ENCODE results near the gene NEK9. TPM values are rescaled to one million over a fixed set of nuclear protein-coding genes. Genes with fewer than 3 reads are reported as not detected.

The NEK9 gene
- total RNA-seq, 1 experiment from 2014 or later: 40.7 TPM

DNA sequence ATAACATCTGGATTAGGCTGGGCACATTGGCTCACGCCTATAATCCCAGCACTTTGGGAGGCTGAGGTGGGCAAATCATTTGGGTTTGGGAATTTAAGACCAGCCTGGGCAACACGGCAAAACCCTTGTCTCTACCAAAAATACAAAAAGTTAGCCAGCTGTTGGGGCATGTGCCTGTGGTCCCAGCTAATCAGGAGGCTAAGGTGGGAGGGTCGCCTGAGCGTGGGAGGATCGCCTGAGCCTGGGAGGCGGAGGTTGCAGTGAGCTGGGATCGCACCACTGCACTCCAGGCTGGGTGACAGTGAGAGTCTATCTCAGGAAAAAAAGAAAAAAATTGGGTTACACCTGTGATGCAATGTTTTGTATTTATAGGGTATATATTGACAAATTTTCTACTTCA, 5.3 kb downstream of the NEK9 start:
- Histone ChIP-seq H3K9me3 (ENCODE audit: control insufficient read depth, insufficient read depth, low read depth, low read length) (no peaks in the 10 kb centered on the region), H3K36me3 (ENCODE audit: control insufficient read depth, insufficient read depth, low read length) (peaks cover 11% of the 10 kb centered on the region), H3K4me1 (ENCODE audit: control insufficient read depth, insufficient read depth, low read length) (peaks cover 23% of the 10 kb centered on the region; the same call in 1 of the 2 replicates), H3K4me3 (ENCODE audit: low read depth in 2 of 2, low read length in 2 of 2) (no peak overlapping the region), H3K27me3 (ENCODE audit: control insufficient read depth, insufficient read depth, low read length) (no peaks in the 10 kb centered on the region), H3K27ac (ENCODE audit: low read length) (no peak overlapping the region)
- ChIA-PET CTCF (no interaction called here), POLR2A (no interaction called here)
- intact Hi-C loops (cut with micrococcal nuclease; ENCODE audit: unreplicated experiment) (no loop called here), in situ Hi-C loops (cut with HindIII; ENCODE audit: low pct_unique_long_range_greater_than_20kb, low sequenced_read_pairs) (no loop called here)
- DNase-seq (ENCODE audit: low read depth, low spot score): no peak
- no TSS peak for BruUV-seq (replicated peaks)
- ATAC-seq: no peak
- no peak for TF ChIP-seq SIN3A (IDR thresholded peaks at IDR 0.05; ENCODE audit: borderline replicate concordance, insufficient read depth, low read depth, low read length)
- TF ChIP-seq, protein P1, sequence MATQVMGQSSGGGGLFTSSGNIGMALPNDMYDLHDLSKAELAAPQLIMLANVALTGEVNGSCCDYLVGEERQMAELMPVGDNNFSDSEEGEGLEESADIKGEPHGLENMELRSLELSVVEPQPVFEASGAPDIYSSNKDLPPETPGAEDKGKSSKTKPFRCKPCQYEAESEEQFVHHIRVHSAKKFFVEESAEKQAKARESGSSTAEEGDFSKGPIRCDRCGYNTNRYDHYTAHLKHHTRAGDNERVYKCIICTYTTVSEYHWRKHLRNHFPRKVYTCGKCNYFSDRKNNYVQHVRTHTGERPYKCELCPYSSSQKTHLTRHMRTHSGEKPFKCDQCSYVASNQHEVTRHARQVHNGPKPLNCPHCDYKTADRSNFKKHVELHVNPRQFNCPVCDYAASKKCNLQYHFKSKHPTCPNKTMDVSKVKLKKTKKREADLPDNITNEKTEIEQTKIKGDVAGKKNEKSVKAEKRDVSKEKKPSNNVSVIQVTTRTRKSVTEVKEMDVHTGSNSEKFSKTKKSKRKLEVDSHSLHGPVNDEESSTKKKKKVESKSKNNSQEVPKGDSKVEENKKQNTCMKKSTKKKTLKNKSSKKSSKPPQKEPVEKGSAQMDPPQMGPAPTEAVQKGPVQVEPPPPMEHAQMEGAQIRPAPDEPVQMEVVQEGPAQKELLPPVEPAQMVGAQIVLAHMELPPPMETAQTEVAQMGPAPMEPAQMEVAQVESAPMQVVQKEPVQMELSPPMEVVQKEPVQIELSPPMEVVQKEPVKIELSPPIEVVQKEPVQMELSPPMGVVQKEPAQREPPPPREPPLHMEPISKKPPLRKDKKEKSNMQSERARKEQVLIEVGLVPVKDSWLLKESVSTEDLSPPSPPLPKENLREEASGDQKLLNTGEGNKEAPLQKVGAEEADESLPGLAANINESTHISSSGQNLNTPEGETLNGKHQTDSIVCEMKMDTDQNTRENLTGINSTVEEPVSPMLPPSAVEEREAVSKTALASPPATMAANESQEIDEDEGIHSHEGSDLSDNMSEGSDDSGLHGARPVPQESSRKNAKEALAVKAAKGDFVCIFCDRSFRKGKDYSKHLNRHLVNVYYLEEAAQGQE (IDR thresholded peaks at IDR 0.05; ENCODE audit: insufficient read depth in 1 of 2, low read depth in 2 of 2, low read length in 1 of 2): no peak
- TF ChIP-seq, protein P2, sequence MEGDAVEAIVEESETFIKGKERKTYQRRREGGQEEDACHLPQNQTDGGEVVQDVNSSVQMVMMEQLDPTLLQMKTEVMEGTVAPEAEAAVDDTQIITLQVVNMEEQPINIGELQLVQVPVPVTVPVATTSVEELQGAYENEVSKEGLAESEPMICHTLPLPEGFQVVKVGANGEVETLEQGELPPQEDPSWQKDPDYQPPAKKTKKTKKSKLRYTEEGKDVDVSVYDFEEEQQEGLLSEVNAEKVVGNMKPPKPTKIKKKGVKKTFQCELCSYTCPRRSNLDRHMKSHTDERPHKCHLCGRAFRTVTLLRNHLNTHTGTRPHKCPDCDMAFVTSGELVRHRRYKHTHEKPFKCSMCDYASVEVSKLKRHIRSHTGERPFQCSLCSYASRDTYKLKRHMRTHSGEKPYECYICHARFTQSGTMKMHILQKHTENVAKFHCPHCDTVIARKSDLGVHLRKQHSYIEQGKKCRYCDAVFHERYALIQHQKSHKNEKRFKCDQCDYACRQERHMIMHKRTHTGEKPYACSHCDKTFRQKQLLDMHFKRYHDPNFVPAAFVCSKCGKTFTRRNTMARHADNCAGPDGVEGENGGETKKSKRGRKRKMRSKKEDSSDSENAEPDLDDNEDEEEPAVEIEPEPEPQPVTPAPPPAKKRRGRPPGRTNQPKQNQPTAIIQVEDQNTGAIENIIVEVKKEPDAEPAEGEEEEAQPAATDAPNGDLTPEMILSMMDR (IDR thresholded peaks at IDR 0.05): no peak
- no peak for TF ChIP-seq POLR2AphosphoS5 (IDR thresholded peaks at IDR 0.05; ENCODE audit: low read depth, low read length)
- TF ChIP-seq TCF7L2 (IDR thresholded peaks at IDR 0.05; ENCODE audit: low read depth, low read length): no peak

DNA sequence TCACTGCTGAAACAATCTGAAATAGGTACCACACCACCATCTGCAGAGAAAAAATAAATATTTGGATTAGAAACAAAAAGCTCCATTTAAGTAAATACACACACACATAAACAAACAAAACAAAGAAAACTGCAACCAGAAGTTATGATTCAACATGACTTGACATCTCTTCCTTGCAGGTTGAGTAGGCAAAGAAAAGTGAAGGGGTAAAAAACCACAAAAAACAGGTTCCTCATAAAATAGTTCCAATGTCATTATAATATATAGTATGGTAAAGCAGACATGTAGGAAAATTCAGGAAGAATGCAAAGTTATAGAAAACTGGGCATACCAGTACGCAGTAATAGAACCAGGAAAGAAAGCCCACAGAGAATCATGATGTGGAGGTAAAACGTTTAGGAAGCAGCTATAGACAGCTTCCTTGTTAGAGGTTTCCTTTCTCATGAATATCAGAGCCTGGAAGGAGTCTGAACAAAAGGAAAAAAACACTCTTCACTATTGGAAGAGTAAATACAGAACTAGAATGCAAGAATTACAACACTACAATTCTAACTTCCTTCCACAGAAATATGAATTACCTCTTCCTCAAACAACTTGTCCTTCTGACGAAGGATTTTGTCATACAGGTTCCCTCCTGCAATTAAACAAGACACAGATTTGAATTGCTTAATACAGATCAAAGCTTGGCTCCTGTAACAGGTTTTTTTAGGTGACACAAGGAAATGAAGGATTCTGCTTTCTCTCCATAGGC, 6.1 kb downstream of the NEK9 start:
- no TSS peak for BruUV-seq (replicated peaks)
- in situ Hi-C loops (cut with HindIII; ENCODE audit: low pct_unique_long_range_greater_than_20kb, low sequenced_read_pairs): no loop called here
- ATAC-seq: no peak
- H3K27ac ChIP-seq (ENCODE audit: low read length): no peak overlapping the region
- H3K27me3 ChIP-seq (ENCODE audit: control insufficient read depth, insufficient read depth, low read length): no peaks in the 10 kb centered on the region
- TF ChIP-seq, protein P1 (IDR thresholded peaks at IDR 0.05; ENCODE audit: insufficient read depth in 1 of 2, low read depth in 2 of 2, low read length in 1 of 2): no peak
- TF ChIP-seq SIN3A (IDR thresholded peaks at IDR 0.05; ENCODE audit: borderline replicate concordance, insufficient read depth, low read depth, low read length) (no peak), TCF7L2 (IDR thresholded peaks at IDR 0.05; ENCODE audit: low read depth, low read length) (no peak), POLR2AphosphoS5 (IDR thresholded peaks at IDR 0.05; ENCODE audit: low read depth, low read length) (no peak)
- TF ChIP-seq, protein P2 (IDR thresholded peaks at IDR 0.05): no peak
- DNase-seq (ENCODE audit: low read depth, low spot score): no peak
- peaks cover 19% of the 10 kb centered on the region; the same call in 1 of the 2 replicates for H3K4me1 ChIP-seq (ENCODE audit: control insufficient read depth, insufficient read depth, low read length)
- H3K9me3 ChIP-seq (ENCODE audit: control insufficient read depth, insufficient read depth, low read depth, low read length): no peaks in the 10 kb centered on the region
- no peak overlapping the region for H3K4me3 ChIP-seq (ENCODE audit: low read depth in 2 of 2, low read length in 2 of 2)
- peaks cover 6% of the 10 kb centered on the region; the same call in 1 of the 2 replicates for H3K36me3 ChIP-seq (ENCODE audit: control insufficient read depth, insufficient read depth, low read length)
- ChIA-PET CTCF (interaction anchor here (0.7 kb wide), 1 partner anchor 364 kb away, joined by 3 read pairs; no protein-coding TSS in a partner anchor), POLR2A (interaction anchor here (0.6 kb wide), 1 partner anchor 39 kb away, joined by 4 read pairs; no protein-coding TSS in a partner anchor)
- intact Hi-C loops (cut with micrococcal nuclease; ENCODE audit: unreplicated experiment): no loop called here
